NT2/D1 (cell line): ENCODE data around the gene ANO1.

Source experiments
- SUZ12 ChIP-seq: IDR thresholded peaks from 2 replicates; pipeline ENCODE4 v1.6.1; 2011; ENCODE audit not compliant: insufficient read length, insufficient read depth; ENCODE audit errors: extremely low read depth
- YY1 ChIP-seq: IDR thresholded peaks from 2 replicates; pipeline ENCODE4 v1.6.1; 2011; ENCODE audit not compliant: insufficient read length, insufficient read depth
- ZNF274 ChIP-seq: IDR thresholded peaks from 2 replicates; pipeline ENCODE4 v1.6.1; 2011; ENCODE audit warnings: mild to moderate bottlenecking, low read depth, low read length

DNA sequence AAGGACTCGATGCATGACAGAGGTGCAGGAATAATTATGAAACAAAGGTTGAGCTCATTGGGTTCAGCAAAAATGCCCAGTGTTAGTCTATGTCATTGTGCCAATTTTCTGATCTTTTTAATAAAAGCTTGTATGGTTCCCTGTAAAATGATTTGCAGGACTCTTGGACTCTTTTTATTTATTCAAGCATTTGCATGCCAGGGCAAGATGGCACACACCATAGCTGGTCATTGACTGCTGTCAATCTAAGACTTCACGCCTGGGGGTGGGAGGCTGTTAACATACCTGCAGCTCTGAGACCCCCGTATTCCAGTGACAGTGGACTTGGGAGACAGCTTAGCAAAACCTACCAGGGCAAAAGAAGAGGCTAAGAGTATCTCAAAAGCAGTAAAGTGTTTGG is 32.0 kb upstream of the ANO1 start:
- TF ChIP-seq ZNF274 (no peak), YY1 (no peak), SUZ12 (no peak)
